Body of pancreas (tissue), 4 donors: ENCODE results near the gene RAD51B.

Experiments used
- POLR2A ChIP-seq, 3 donors: fragments of 450-650 bp; IDR thresholded peaks; one replicate each; pipeline ENCODE4 v1.6.1; 2016; ENCODE audit warnings: antibody characterized with exemption in 3 of 3, mild to moderate bottlenecking in 2 of 3
- TF ChIP-seq, protein P1 (sequence below), 7 experiments: fragments of 450-650 bp in 4 of 7; fragments of 200-600 bp in 3 of 7; sonication (generic) in 3 of 7; IDR thresholded peaks; one replicate each; pipeline ENCODE4 v1.5.1; 2016 to 2019; ENCODE audit warnings: antibody characterized with exemption in 7 of 7

DNA sequence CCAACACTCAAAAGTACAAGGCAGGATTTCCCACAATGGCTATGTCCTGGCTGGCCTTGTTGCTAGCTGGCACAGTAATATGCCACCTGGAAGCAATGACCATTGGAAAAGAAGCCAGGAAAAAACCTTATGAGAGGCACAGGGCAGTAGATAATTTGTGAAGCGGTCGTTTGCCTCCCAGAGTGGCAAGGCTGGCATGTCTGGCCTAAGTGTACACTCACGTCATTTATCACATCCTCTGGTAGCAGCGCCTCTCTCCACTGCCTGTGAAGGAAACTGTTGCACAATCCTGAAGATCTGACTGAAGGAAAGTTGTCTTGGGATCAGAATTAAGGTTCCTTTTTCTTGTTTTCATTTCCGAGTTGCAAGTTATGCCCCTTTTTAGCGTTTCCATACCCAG lies 564.8 kb downstream of the RAD51B start:
- TF ChIP-seq, protein P1, sequence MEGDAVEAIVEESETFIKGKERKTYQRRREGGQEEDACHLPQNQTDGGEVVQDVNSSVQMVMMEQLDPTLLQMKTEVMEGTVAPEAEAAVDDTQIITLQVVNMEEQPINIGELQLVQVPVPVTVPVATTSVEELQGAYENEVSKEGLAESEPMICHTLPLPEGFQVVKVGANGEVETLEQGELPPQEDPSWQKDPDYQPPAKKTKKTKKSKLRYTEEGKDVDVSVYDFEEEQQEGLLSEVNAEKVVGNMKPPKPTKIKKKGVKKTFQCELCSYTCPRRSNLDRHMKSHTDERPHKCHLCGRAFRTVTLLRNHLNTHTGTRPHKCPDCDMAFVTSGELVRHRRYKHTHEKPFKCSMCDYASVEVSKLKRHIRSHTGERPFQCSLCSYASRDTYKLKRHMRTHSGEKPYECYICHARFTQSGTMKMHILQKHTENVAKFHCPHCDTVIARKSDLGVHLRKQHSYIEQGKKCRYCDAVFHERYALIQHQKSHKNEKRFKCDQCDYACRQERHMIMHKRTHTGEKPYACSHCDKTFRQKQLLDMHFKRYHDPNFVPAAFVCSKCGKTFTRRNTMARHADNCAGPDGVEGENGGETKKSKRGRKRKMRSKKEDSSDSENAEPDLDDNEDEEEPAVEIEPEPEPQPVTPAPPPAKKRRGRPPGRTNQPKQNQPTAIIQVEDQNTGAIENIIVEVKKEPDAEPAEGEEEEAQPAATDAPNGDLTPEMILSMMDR (IDR thresholded peaks at IDR 0.05) = no peak
- TF ChIP-seq POLR2A (IDR thresholded peaks at IDR 0.05) = no peak
